K562 (cell line): ENCODE data around the gene HDAC9. TPM values are rescaled to one million over a fixed set of nuclear protein-coding genes. Genes with fewer than 3 reads are reported as not detected.

ENCODE experiments used
- ATAC-seq: fragments of 200-7000 bp; cut with Tn5 transposase; 3 replicates; pipeline ENCODE4 v1.9.1; 2020; ENCODE audit warnings: moderate library complexity
- BruUV-seq: library from RNA; stranded (reverse); fragments of 400-500 nt; replicated peaks from 2 replicates; lab custom pipeline; 2021; lab: Mats Ljungman, UMichigan
- CTCF ChIA-PET: fragments of 300-600 bp; formaldehyde crosslinking; extraction: SDS; loops from one replicate; lab custom pipeline; 2021; ENCODE audit warnings: low intra/inter-chr PET ratio; lab: Yijun Ruan, JAX
- POLR2A ChIA-PET: fragments of 300-600, 350-650 bp; sonication (Branson Sonifier 250); formaldehyde crosslinking; extraction: SDS; loops from one replicate; lab custom pipeline; 2021; ENCODE audit warnings: antibody characterized with exemption, inconsistent platforms; lab: Yijun Ruan, JAX
- DNase-seq, 4 experiments: peaks; one replicate each; pipeline versions ENCODE4 v3.0.0 to v3.0.0-alpha.2; 2011 to 2018; ENCODE audit warnings: low spot score in 3 of 4, mixed read lengths in 3 of 4; ENCODE audit errors: extremely low read depth in 1 of 4
- FAIRE-seq: peaks from 2 replicates; lab custom pipeline; 2011; peaks lifted over from hg19 to GRCh38; lab: Jason Lieb, UNC
- H2AFZ ChIP-seq: 2 replicates; pipeline ENCODE4 v1.6.0; 2011; ENCODE audit warnings: low read depth, low read length, control low read depth, inconsistent platforms
- H3K27ac ChIP-seq: fragments of 200-600 bp; 3 replicates; pipeline ENCODE4 v1.8.0; 2011; ENCODE audit warnings: low read depth, mild to moderate bottlenecking, control low read depth, inconsistent platforms, low read length, moderate library complexity, mixed read lengths; ENCODE audit errors: extremely low read depth
- H3K27me3 ChIP-seq, 2 experiments: fragments of 300-600 bp in 1 of 2; 2 replicates in 1 of 2; 3 replicates in 1 of 2; pipeline versions ENCODE4 v1.6.0 to v1.8.0; 2011; ENCODE audit warnings: inconsistent platforms in 2 of 2, low read length in 2 of 2, mild to moderate bottlenecking in 1 of 2, mixed read lengths in 1 of 2, moderate library complexity in 1 of 2; ENCODE audit not compliant: control insufficient read depth in 2 of 2, insufficient read depth in 2 of 2
- H3K36me3 ChIP-seq: fragments of 300-600 bp; 3 replicates; pipeline ENCODE4 v1.8.0; 2011; ENCODE audit warnings: mild to moderate bottlenecking, low read length, inconsistent platforms; ENCODE audit not compliant: control insufficient read depth, insufficient read depth
- H3K4me1 ChIP-seq, 2 experiments: fragments of 200-600 bp in 1 of 2; replicated peaks in 1 of 2; 2 replicates in 1 of 2; 3 replicates in 1 of 2; pipeline versions ENCODE4 v1.5.1 to v1.8.0; 2011; ENCODE audit warnings: inconsistent platforms in 2 of 2, low read length in 2 of 2, mild to moderate bottlenecking in 1 of 2, mixed read lengths in 1 of 2, moderate library complexity in 1 of 2; ENCODE audit not compliant: control insufficient read depth in 2 of 2, insufficient read depth in 2 of 2
- H3K4me2 ChIP-seq: 2 replicates; pipeline ENCODE4 v1.6.1; 2011; ENCODE audit warnings: low read length, control low read depth, inconsistent platforms, mixed read lengths; ENCODE audit not compliant: insufficient read depth
- H3K4me3 ChIP-seq: fragments of 200-600 bp; sonication (generic), shearing (Covaris generic); 2 replicates; pipeline ENCODE4 v1.5.1; 2016; ENCODE audit warnings: control low read depth, inconsistent platforms
- H3K79me2 ChIP-seq: fragments of 200-600 bp; 3 replicates; pipeline ENCODE4 v1.8.0; 2011; ENCODE audit warnings: low read length, inconsistent platforms; ENCODE audit not compliant: control insufficient read depth, insufficient read depth
- H3K9ac ChIP-seq, 2 experiments: 2 replicates each; pipeline versions ENCODE4 v1.6.0 to v1.6.1; 2011; ENCODE audit warnings: low read depth in 2 of 2, low read length in 2 of 2, control low read depth in 1 of 2, inconsistent platforms in 1 of 2, mild to moderate bottlenecking in 1 of 2, mixed read lengths in 1 of 2; ENCODE audit not compliant: insufficient read depth in 1 of 2
- H3K9me1 ChIP-seq: one replicate; pipeline ENCODE4 v1.6.0; 2011; ENCODE audit warnings: inconsistent platforms, mild to moderate bottlenecking, low read length, moderate library complexity; ENCODE audit not compliant: control insufficient read depth, insufficient read depth
- H3K9me3 ChIP-seq: replicated peaks from 2 replicates; pipeline ENCODE4 v1.5.1; 2011; ENCODE audit warnings: low read depth, low read length, inconsistent platforms; ENCODE audit not compliant: control insufficient read depth, insufficient read depth
- H4K20me1 ChIP-seq: replicated peaks from 2 replicates; pipeline ENCODE4 v1.6.1; 2011; ENCODE audit warnings: low read length, inconsistent platforms, mixed read lengths; ENCODE audit not compliant: control insufficient read depth, insufficient read depth
- CREM ChIP-seq: IDR thresholded peaks from 2 replicates; pipeline ENCODE4 v1.6.1; 2014; ENCODE audit warnings: antibody characterized with exemption, low read depth
- HINFP ChIP-seq: fragments of 450-650 bp; conservative IDR thresholded peaks from 2 replicates; pipeline ENCODE4 v1.6.1; 2016; ENCODE audit warnings: missing genetic modification characterization, low read depth, mild to moderate bottlenecking, control low read depth, missing compliant biosample characterization
- SMAD4 ChIP-seq: fragments of 250-450 bp; sonication (Bioruptor Pico); conservative IDR thresholded peaks from 2 replicates; pipeline ENCODE4 v1.8.0; 2021; ENCODE audit warnings: inconsistent platforms, mild to moderate bottlenecking, moderate library complexity
- TSHZ1 ChIP-seq: fragments of 250-450 bp; sonication (Bioruptor Pico); IDR thresholded peaks from 2 replicates; pipeline ENCODE4 v1.4.0; 2020; ENCODE audit warnings: mild to moderate bottlenecking, moderate library complexity
- ZNF79 ChIP-seq: fragments of 250-450 bp; sonication (Bioruptor Pico); IDR thresholded peaks from 2 replicates; pipeline ENCODE4 v1.4.0; 2020; ENCODE audit warnings: low read depth, mild to moderate bottlenecking, moderate library complexity
- WGBS: fragments of 100-300 bp; shearing (Covaris generic); methylation state at CpG from one replicate; pipeline ENCODE4 v1.1.6; 2016; ENCODE audit warnings: low coverage, mixed read lengths; ENCODE audit not compliant: insufficient coverage; ENCODE audit errors: missing lambda C conversion rate; 5-methylcytosine and 5-hydroxymethylcytosine counted together
- in situ Hi-C: fragments of 300-500 bp; cut with MboI; formaldehyde crosslinking; loops from 4 replicates; pipeline ENCODE4 v1.15.0; 2018; ENCODE audit warnings: inconsistent platforms, mixed read lengths
- intact Hi-C: fragments of 100-400 bp; cut with micrococcal nuclease; formaldehyde crosslinking; loops from 2 replicates; pipeline ENCODE4 v1.14.2; 2022
- polyA plus RNA-seq, 8 experiments: library from polyadenylated mRNA; depleted of rRNA in 4 of 8; stranded (reverse) in 5 of 8; unstranded in 3 of 8; fragments of >200 nt; fragmentation: Nextera tagmentation in 2 of 8; fragmentation: Illumina TruSeq in 1 of 8; extraction: Ambion mirVana in 2 of 8; extraction: Trizol in 1 of 8; gene quantifications; 2 replicates each; pipeline versions ENCODE4 v1.2.1 to v1.2.3, GENCODE V29; 2011 to 2014; ENCODE audit warnings: inconsistent platforms in 1 of 8, missing spikeins in 1 of 8
- total RNA-seq, 7 experiments: library from RNA; depleted of rRNA in 6 of 7; stranded (reverse); fragments of >200 nt in 6 of 7; fragmentation: Illumina TruSeq in 2 of 7; extraction: Trizol in 2 of 7; gene quantifications; 2 replicates each; pipeline versions ENCODE4 v1.2.1 to v1.2.3, GENCODE V29; 2011 to 2021; ENCODE audit warnings: low replicate concordance in 1 of 7
- TF ChIP-seq, protein P1 (sequence below): sonication (generic); formaldehyde crosslinking; IDR thresholded peaks from 2 replicates; pipeline ENCODE4 v1.8.0; 2022; ENCODE audit warnings: mild to moderate bottlenecking, missing genetic modification reagents
- TF ChIP-seq, protein P2 (sequence below): sonication (generic); formaldehyde crosslinking; IDR thresholded peaks from 2 replicates; pipeline ENCODE4 v1.5.0; 2020; ENCODE audit warnings: missing genetic modification reagents

Gene HDAC9
- total and polyA plus RNA-seq, 9 of the 15 experiments (the other 6 are each of a cell fraction or from before 2014, with no cell fraction given) = 0.08 to 0.91 (median 0.33) TPM

- TF ChIP-seq, protein P1, sequence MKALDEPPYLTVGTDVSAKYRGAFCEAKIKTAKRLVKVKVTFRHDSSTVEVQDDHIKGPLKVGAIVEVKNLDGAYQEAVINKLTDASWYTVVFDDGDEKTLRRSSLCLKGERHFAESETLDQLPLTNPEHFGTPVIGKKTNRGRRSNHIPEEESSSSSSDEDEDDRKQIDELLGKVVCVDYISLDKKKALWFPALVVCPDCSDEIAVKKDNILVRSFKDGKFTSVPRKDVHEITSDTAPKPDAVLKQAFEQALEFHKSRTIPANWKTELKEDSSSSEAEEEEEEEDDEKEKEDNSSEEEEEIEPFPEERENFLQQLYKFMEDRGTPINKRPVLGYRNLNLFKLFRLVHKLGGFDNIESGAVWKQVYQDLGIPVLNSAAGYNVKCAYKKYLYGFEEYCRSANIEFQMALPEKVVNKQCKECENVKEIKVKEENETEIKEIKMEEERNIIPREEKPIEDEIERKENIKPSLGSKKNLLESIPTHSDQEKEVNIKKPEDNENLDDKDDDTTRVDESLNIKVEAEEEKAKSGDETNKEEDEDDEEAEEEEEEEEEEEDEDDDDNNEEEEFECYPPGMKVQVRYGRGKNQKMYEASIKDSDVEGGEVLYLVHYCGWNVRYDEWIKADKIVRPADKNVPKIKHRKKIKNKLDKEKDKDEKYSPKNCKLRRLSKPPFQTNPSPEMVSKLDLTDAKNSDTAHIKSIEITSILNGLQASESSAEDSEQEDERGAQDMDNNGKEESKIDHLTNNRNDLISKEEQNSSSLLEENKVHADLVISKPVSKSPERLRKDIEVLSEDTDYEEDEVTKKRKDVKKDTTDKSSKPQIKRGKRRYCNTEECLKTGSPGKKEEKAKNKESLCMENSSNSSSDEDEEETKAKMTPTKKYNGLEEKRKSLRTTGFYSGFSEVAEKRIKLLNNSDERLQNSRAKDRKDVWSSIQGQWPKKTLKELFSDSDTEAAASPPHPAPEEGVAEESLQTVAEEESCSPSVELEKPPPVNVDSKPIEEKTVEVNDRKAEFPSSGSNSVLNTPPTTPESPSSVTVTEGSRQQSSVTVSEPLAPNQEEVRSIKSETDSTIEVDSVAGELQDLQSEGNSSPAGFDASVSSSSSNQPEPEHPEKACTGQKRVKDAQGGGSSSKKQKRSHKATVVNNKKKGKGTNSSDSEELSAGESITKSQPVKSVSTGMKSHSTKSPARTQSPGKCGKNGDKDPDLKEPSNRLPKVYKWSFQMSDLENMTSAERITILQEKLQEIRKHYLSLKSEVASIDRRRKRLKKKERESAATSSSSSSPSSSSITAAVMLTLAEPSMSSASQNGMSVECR = no peak
- TF ChIP-seq, protein P2, sequence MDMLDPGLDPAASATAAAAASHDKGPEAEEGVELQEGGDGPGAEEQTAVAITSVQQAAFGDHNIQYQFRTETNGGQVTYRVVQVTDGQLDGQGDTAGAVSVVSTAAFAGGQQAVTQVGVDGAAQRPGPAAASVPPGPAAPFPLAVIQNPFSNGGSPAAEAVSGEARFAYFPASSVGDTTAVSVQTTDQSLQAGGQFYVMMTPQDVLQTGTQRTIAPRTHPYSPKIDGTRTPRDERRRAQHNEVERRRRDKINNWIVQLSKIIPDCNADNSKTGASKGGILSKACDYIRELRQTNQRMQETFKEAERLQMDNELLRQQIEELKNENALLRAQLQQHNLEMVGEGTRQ (CRISPR knock-in tag) = no peak
These were observed 38.9 kb downstream of the HDAC9 start (continued) for GRCh38 chr7:18534481-18534880.

GRCh38 chr7:18535810-18536415 lies 40.4 kb downstream of the HDAC9 start:
- H3K4me2 ChIP-seq = no peak overlapping the region
- no peak overlapping the region for H3K4me3 ChIP-seq
- H3K4me1 ChIP-seq = no peaks in the 10 kb centered on the region
- TF ChIP-seq ZNF79 = no peak
- TF ChIP-seq TSHZ1 (CRISPR knock-in tag) = no peak
- no peak for TF ChIP-seq CREM
- TF ChIP-seq HINFP (tag) = no peak
- TF ChIP-seq SMAD4 = no peak

More at GRCh38 chr7:18535810-18536415, 40.4 kb downstream of the HDAC9 start:
- WGBS = 0% methylated on average over 2 of the region's 2 CpGs
- H3K27me3 ChIP-seq = no peaks in the 10 kb centered on the region
- FAIRE-seq = no peak
- ChIA-PET CTCF (interaction anchor here (0.7 kb wide), 1 partner anchor 702 kb away, joined by 3 read pairs; no protein-coding TSS in a partner anchor), POLR2A (no interaction called here)
- H2AFZ ChIP-seq = no peak overlapping the region
- DNase-seq = no peak
- H3K27ac ChIP-seq = no peak overlapping the region
- H3K9me1 ChIP-seq = no peaks in the 10 kb centered on the region
- H3K9me3 ChIP-seq = no peaks in the 10 kb centered on the region; the same call in 1 of the 2 replicates
- ATAC-seq = no peak
- no TSS peak for BruUV-seq
- intact Hi-C loops (no loop called here), in situ Hi-C loops (no loop called here)
- no peaks in the 10 kb centered on the region for H3K79me2 ChIP-seq
- H3K9ac ChIP-seq = no peak overlapping the region
- H4K20me1 ChIP-seq = no peaks in the 10 kb centered on the region
- no peaks in the 10 kb centered on the region for H3K36me3 ChIP-seq
